Stimulated activated CD4-positive, alpha-beta T cell treated with anti-CD3 and anti-CD28 coated beads, Interleukin-12 subunit alpha, Interleukin-12 subunit beta, amount 100 ng/mL, for 48 hours (primary cell): Measurements from ENCODE around the gene AP1AR.

Experiments
- DNase-seq, 3 donors: peaks; one replicate each; pipeline ENCODE4 v3.0.0-alpha.2; 2020; ENCODE audit warnings: low read depth in 2 of 3, low spot score in 1 of 3

The AP1AR gene

GRCh38 chr4:112312610-112313239 lies 81.1 kb downstream of the AP1AR start:
- DNase-seq = no peak

- no peak for DNase-seq
Measured at GRCh38 chr4:112315446-112315845, 83.9 kb downstream of the AP1AR start.

- no peak for DNase-seq
Measured at GRCh38 chr4:112316360-112316759, 84.8 kb downstream of the AP1AR start.

- no peak for DNase-seq
Measured at GRCh38 chr4:112318239-112319142, 86.9 kb downstream of the AP1AR start.
